ENCODE measurements around the gene TRAK1. TPM values are rescaled to one million over a fixed set of nuclear protein-coding genes. Genes with fewer than 3 reads are reported as not detected.
A peak's percentile ranks its signal among the peaks of the same experiment; 100 is the strongest.

Gene TRAK1
- total RNA-seq, 1 donor from 2014 or later: 41.7 TPM

- Histone ChIP-seq H3K36me3 (ENCODE audit: control insufficient read depth, insufficient read depth, low read length) (no peaks in the 10 kb centered on the region), H3K27me3 (ENCODE audit: control insufficient read depth, insufficient read depth, low read length) (no peaks in the 10 kb centered on the region), H3K4me3 (ENCODE audit: low read depth, low read length) (no peak overlapping the region)
- TF ChIP-seq CTCF (IDR thresholded peaks at IDR 0.05; ENCODE audit: insufficient read depth, low read length, poor library complexity, severe bottlenecking): no peak
- DNase-seq (ENCODE audit: low read depth): no peak
These were observed 86.6 kb downstream of the TRAK1 start for GRCh38 chr3:42177801-42178150.

GRCh38 chr3:42179110-42179725 is 88.1 kb downstream of the TRAK1 start:
- Histone ChIP-seq H3K4me3 (ENCODE audit: low read depth, low read length) (no peak overlapping the region), H3K36me3 (ENCODE audit: control insufficient read depth, insufficient read depth, low read length) (no peaks in the 10 kb centered on the region), H3K27me3 (ENCODE audit: control insufficient read depth, insufficient read depth, low read length) (no peaks in the 10 kb centered on the region)
- peak; percentile 85 for DNase-seq (ENCODE audit: low read depth)
- no peak for TF ChIP-seq CTCF (IDR thresholded peaks at IDR 0.05; ENCODE audit: insufficient read depth, low read length, poor library complexity, severe bottlenecking)

GRCh38 chr3:42180901-42181300 is 89.7 kb downstream of the TRAK1 start:
- TF ChIP-seq CTCF (IDR thresholded peaks at IDR 0.05; ENCODE audit: insufficient read depth, low read length, poor library complexity, severe bottlenecking): no peak
- no peak for DNase-seq (ENCODE audit: low read depth)
- Histone ChIP-seq H3K36me3 (ENCODE audit: control insufficient read depth, insufficient read depth, low read length) (no peaks in the 10 kb centered on the region), H3K27me3 (ENCODE audit: control insufficient read depth, insufficient read depth, low read length) (no peaks in the 10 kb centered on the region), H3K4me3 (ENCODE audit: low read depth, low read length) (no peak overlapping the region)

GRCh38 chr3:42182555-42182954 is 91.4 kb downstream of the TRAK1 start:
- H3K36me3 ChIP-seq (ENCODE audit: control insufficient read depth, insufficient read depth, low read length): no peaks in the 10 kb centered on the region
- H3K4me3 ChIP-seq (ENCODE audit: low read depth, low read length): no peak overlapping the region
- no peak for TF ChIP-seq CTCF (IDR thresholded peaks at IDR 0.05; ENCODE audit: insufficient read depth, low read length, poor library complexity, severe bottlenecking)
- H3K27me3 ChIP-seq (ENCODE audit: control insufficient read depth, insufficient read depth, low read length): no peaks in the 10 kb centered on the region
- DNase-seq (ENCODE audit: low read depth): no peak

GRCh38 chr3:42183991-42184632 is 93.0 kb downstream of the TRAK1 start:
- Histone ChIP-seq H3K36me3 (ENCODE audit: control insufficient read depth, insufficient read depth, low read length) (no peaks in the 10 kb centered on the region), H3K4me3 (ENCODE audit: low read depth, low read length) (no peak overlapping the region), H3K27me3 (ENCODE audit: control insufficient read depth, insufficient read depth, low read length) (no peaks in the 10 kb centered on the region)
- TF ChIP-seq CTCF (IDR thresholded peaks at IDR 0.05; ENCODE audit: insufficient read depth, low read length, poor library complexity, severe bottlenecking): no peak
- no peak for DNase-seq (ENCODE audit: low read depth)
